ENCODE measurements around the gene DYNC1I1. TPM values are rescaled to one million over a fixed set of nuclear protein-coding genes. Genes with fewer than 3 reads are reported as not detected.

Gene DYNC1I1
- total RNA-seq, 1 experiment from 2014 or later, result 3.2 TPM

DNA sequence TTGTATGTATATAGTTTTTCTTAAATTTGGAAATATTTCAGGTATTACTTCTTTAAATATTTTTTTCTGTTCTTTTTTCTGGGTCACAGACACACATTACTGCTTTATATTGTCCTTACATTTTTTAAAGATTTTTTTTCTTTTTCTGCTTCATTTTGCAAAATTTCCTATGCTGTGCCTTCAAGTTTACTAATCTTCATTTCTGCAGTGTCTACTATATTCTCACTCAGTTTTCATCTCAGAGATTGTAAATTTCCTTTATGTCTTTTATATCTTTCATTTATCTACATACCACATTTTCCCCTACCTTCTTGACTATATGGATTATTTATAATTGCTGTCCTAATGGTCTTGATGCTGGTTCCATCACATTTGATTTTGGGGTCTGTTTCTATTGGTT is 339.1 kb downstream of the DYNC1I1 start:
- H2BK120ac ChIP-seq (ENCODE audit: low read depth, low read length, poor library complexity, severe bottlenecking), result no peak overlapping the region
- no peak overlapping the region for H4K91ac ChIP-seq (ENCODE audit: insufficient read length, low read depth, low read length)
- H2AK5ac ChIP-seq (ENCODE audit: insufficient read length, low read length), result no peak overlapping the region
- H3K27ac ChIP-seq (ENCODE audit: insufficient read length, low read depth, low read length), result no peak overlapping the region
- no peak overlapping the region for H2BK12ac ChIP-seq (ENCODE audit: insufficient read length, low read depth, low read length)
- H3K4me2 ChIP-seq (ENCODE audit: insufficient read depth, insufficient read length, low read length), result no peak overlapping the region
- H2BK5ac ChIP-seq (ENCODE audit: insufficient read length, low read length), result no peak overlapping the region
- Mint-ChIP-seq H3K27me3 (ENCODE audit: low read depth) (no peaks in the 10 kb centered on the region; the same call in 1 of the 2 replicates), H3K9me3 (peaks cover 3 to 5% of the 10 kb centered on the region in 2 experiments; a peak in 2 of 5 replicates), H3K4me3 (no peak overlapping the region), H3K27ac (no peak overlapping the region), H3K4me1 (no peaks in the 10 kb centered on the region), H3K36me3 (ENCODE audit: insufficient read depth in 1 of 3, low read depth in 3 of 3) (peaks cover 0 to 6% (median 0%) of the 10 kb centered on the region in 3 experiments; a peak in 1 of 7 replicates)
- no peak overlapping the region for H2BK15ac ChIP-seq (ENCODE audit: low read depth, low read length)
- no peaks in the 10 kb centered on the region for H3K4me1 ChIP-seq (ENCODE audit: insufficient read depth, low read length)
- no peak overlapping the region for H3K9ac ChIP-seq (ENCODE audit: extremely low read depth, insufficient read length, low read length)
- no peak overlapping the region for H3T11ph ChIP-seq (ENCODE audit: low read length)
- H3K56ac ChIP-seq (ENCODE audit: insufficient read length, low read depth, low read length), result no peak overlapping the region
- H3K79me1 ChIP-seq (ENCODE audit: insufficient read depth, low read depth, low read length, poor library complexity, severe bottlenecking), result no peaks in the 10 kb centered on the region
- H3K14ac ChIP-seq (ENCODE audit: insufficient read depth, low read length), result no peak overlapping the region
- no peaks in the 10 kb centered on the region for H3K27me3 ChIP-seq (ENCODE audit: insufficient read depth, low read length)
- H3K4ac ChIP-seq (ENCODE audit: low read depth, low read length), result no peak overlapping the region
- H2AFZ ChIP-seq (ENCODE audit: low read length), result no peak overlapping the region
- no peak overlapping the region for H2BK20ac ChIP-seq (ENCODE audit: low read depth, low read length, poor library complexity, severe bottlenecking)
- H3K18ac ChIP-seq (ENCODE audit: insufficient read length, low read depth, low read length), result no peak overlapping the region
- H3K79me2 ChIP-seq (ENCODE audit: insufficient read depth, low read length), result no peaks in the 10 kb centered on the region
- TF ChIP-seq, protein P1, sequence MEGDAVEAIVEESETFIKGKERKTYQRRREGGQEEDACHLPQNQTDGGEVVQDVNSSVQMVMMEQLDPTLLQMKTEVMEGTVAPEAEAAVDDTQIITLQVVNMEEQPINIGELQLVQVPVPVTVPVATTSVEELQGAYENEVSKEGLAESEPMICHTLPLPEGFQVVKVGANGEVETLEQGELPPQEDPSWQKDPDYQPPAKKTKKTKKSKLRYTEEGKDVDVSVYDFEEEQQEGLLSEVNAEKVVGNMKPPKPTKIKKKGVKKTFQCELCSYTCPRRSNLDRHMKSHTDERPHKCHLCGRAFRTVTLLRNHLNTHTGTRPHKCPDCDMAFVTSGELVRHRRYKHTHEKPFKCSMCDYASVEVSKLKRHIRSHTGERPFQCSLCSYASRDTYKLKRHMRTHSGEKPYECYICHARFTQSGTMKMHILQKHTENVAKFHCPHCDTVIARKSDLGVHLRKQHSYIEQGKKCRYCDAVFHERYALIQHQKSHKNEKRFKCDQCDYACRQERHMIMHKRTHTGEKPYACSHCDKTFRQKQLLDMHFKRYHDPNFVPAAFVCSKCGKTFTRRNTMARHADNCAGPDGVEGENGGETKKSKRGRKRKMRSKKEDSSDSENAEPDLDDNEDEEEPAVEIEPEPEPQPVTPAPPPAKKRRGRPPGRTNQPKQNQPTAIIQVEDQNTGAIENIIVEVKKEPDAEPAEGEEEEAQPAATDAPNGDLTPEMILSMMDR (conservative IDR thresholded peaks at IDR 0.05), result no peak
- no peaks in the 10 kb centered on the region for H3K9me3 ChIP-seq (ENCODE audit: control insufficient read depth, low read depth, low read length)
- H3K23me2 ChIP-seq (ENCODE audit: insufficient read length, low read depth, low read length, poor library complexity, severe bottlenecking), result no peaks in the 10 kb centered on the region
- H4K8ac ChIP-seq (replicated peaks; ENCODE audit: insufficient read length, low read depth, low read length), result no peak overlapping the region
- no peak for DNase-seq
- no peak overlapping the region for H4K5ac ChIP-seq (ENCODE audit: insufficient read length, low read depth, low read length)
- H3K23ac ChIP-seq (ENCODE audit: insufficient read length, low read depth, low read length), result no peak overlapping the region
- no peaks in the 10 kb centered on the region for H4K20me1 ChIP-seq (ENCODE audit: control insufficient read depth, insufficient read depth, insufficient read length)
